ENCODE data around the gene GSTA2.
"Not testable (repeated sequence)": the region's sequence is repeated elsewhere in the genome, so short reads cannot be mapped to it uniquely, and the experiment has no call there.

Gene GSTA2

DNA sequence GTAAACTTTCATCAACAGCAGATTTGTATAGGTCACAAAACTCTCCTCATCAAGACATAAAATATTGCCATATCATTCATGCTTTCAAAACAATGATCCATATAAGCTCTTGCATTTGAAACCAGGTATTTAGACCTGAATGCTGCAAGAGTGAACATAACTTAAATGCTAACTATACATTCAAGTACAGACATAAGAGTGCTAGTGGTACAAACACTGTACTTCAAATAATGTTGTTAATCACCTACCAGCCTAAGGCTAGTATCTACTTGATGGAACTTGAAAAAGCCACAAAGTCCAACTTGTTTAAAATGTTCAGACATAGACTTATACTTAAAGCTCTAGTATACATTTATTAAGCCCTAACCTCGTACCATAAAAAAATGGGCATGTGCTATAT, 16.0 kb upstream of the GSTA2 start:
- DNase-seq (ENCODE audit: low read depth): no peak
- H3K4me3 ChIP-seq (ENCODE audit: low read depth, low read length): no peak overlapping the region
- TF ChIP-seq, protein P1, sequence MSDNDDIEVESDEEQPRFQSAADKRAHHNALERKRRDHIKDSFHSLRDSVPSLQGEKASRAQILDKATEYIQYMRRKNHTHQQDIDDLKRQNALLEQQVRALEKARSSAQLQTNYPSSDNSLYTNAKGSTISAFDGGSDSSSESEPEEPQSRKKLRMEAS (IDR thresholded peaks at IDR 0.05; ENCODE audit: low read depth, low read length): no peak
- TF ChIP-seq, protein P2, sequence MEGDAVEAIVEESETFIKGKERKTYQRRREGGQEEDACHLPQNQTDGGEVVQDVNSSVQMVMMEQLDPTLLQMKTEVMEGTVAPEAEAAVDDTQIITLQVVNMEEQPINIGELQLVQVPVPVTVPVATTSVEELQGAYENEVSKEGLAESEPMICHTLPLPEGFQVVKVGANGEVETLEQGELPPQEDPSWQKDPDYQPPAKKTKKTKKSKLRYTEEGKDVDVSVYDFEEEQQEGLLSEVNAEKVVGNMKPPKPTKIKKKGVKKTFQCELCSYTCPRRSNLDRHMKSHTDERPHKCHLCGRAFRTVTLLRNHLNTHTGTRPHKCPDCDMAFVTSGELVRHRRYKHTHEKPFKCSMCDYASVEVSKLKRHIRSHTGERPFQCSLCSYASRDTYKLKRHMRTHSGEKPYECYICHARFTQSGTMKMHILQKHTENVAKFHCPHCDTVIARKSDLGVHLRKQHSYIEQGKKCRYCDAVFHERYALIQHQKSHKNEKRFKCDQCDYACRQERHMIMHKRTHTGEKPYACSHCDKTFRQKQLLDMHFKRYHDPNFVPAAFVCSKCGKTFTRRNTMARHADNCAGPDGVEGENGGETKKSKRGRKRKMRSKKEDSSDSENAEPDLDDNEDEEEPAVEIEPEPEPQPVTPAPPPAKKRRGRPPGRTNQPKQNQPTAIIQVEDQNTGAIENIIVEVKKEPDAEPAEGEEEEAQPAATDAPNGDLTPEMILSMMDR (IDR thresholded peaks at IDR 0.05; ENCODE audit: low read depth, low read length): no peak
- TF ChIP-seq POLR2A (IDR thresholded peaks at IDR 0.05; ENCODE audit: extremely low read depth, insufficient read length): no peak
- no peak for TF ChIP-seq MYC (IDR thresholded peaks at IDR 0.05; ENCODE audit: low read depth, low read length)

DNA sequence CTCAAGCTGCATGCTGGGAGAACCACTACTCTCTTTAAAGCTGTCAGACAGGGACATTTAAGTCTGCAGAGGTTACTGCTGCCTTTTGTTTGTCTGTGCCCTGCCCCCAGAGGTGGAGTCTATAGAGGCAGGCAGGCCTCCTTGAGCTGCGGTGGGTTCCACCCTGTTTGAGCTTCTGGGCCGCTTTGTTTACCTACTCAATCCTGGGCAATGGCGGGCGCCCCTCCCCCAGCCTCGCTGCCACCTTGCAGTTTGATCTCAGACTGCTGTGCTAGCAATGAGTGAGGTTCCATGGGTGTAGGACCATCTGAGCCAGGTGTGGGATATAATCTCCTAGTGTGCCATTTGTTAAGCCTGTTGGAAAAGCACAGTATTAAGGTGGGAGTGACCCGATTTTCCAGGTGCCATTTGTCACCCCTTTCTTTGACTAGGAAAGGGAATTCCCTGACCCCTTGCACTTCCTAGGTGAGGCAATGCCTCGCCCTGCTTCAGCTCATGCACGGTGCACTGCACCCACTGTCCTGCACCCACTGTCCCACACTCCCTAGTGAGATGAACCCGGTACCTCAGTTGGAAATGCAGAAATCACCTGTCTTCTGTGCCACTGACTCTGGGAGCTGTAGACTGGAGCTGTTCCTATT, 13.6 kb upstream of the GSTA2 start:
- DNase-seq (ENCODE audit: low read depth); H3K4me3 ChIP-seq (ENCODE audit: low read depth, low read length): not testable (repeated sequence)

DNA sequence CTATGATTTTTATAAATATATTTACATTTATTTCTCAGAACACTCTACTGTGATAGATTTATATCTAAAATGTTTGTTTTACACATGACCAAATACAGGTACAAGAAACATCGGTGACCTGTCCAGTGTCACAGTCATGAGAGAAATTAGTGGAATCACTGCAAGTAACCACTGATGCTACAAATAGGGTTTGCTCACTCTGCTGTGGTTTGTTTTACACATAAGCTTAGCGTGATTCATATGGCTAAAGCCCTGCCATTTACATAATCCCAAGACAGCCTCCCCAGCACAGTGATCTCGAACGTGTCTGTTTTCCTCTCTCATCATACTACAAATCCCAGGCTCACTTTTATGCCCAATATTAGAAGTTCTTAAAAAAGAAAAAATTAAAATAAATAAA, 6.1 kb upstream of the GSTA2 start:
- not testable (repeated sequence) for H3K4me3 ChIP-seq (ENCODE audit: low read depth, low read length); DNase-seq (ENCODE audit: low read depth)

DNA sequence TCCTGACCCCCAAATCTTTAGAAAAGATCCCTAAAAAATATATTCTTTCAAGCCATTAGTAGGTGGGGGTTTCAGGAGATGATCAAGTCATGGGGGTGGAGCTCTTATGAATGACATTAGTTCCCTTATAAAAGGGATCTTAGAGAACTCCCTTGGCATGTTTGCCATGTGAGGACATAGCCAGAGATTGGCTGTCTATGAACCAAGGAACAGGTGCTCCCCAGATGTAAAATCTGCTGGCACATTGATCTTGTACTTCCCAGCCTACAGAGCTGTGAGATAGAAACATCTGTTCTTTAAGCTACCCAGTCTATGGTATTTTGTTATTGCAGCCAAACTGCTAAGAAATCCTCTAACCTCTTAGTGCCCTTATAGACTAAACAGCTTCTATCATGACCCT, 4.4 kb upstream of the GSTA2 start:
- not testable (repeated sequence) for DNase-seq (ENCODE audit: low read depth); H3K4me3 ChIP-seq (ENCODE audit: low read depth, low read length)

DNA sequence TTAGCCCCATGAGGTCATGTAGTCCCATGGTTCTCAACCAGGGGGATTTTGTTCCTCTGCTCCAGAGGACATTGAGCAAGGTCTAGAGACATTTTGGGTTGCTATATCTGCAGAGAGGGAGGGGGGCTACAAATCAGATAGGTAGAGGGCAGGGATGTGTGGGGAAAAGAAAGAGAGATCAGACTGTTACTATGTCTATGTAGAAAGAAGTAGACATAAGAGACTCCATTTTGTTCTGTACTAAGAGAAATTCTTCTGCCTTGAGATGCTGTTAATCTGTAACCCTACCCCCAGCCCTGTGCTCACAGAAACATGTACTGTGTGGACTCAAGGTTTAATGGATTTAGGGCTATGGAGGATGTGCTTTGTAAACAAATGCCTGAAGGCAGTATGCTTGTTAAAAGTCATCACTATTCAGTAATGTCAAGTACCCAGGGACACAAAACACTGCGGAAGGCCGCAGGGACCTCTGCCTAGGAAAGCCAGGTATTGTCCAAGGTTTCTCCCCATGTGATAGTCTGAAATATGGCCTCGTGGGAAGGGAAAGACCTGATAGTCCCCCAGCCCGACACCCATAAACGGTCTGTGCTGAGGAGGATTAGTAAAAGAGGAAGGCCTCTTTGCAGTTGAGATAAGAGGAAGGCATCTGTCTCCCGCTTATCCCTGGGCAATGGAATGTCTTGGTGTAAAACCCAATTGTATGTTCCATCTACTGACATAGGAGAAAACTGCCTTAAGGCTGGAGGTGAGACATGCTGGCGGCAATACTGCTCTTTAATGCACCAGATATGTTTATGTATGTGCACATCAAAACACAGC, 1.4 kb downstream of the GSTA2 start:
- not testable (repeated sequence) for H3K4me3 ChIP-seq (ENCODE audit: low read depth, low read length); DNase-seq (ENCODE audit: low read depth)

DNA sequence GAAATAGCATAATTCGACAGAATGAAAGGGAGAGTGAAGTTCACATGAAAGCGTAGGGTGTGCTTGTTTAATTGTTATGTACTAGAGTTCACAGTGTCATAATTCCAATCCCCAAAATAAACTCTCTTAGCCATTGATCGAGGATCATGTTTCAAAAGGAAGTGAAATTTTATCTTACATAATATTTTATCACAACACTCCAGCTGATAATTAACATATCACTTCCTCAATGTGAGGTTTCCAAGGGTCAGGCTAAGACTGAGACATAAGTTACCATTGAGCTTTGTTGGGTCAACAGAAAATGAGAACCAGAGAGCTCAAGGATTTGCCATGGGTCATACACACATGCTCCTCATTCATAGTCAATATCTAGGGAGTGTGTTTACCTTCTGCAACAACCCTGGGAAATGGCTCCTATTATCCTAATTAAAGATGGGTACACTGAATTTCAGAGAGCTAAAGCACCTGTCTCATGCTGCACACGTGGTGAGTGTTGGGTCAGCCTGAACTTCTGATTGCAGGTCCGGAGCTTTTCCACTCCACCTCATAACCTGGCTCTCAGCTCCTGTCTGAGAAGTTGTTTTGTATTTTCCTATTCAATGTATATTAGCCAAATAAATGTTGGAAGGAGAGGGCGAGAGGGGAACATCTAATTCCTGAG, 3.0 kb downstream of the GSTA2 start:
- DNase-seq (ENCODE audit: low read depth): no peak
- H3K4me3 ChIP-seq (ENCODE audit: low read depth, low read length): no peak overlapping the region
- TF ChIP-seq POLR2A (IDR thresholded peaks at IDR 0.05; ENCODE audit: extremely low read depth, insufficient read length) (no peak), MYC (IDR thresholded peaks at IDR 0.05; ENCODE audit: low read depth, low read length) (no peak)
- TF ChIP-seq, protein P2 (IDR thresholded peaks at IDR 0.05; ENCODE audit: low read depth, low read length): no peak
- TF ChIP-seq, protein P1 (IDR thresholded peaks at IDR 0.05; ENCODE audit: low read depth, low read length): no peak

DNA sequence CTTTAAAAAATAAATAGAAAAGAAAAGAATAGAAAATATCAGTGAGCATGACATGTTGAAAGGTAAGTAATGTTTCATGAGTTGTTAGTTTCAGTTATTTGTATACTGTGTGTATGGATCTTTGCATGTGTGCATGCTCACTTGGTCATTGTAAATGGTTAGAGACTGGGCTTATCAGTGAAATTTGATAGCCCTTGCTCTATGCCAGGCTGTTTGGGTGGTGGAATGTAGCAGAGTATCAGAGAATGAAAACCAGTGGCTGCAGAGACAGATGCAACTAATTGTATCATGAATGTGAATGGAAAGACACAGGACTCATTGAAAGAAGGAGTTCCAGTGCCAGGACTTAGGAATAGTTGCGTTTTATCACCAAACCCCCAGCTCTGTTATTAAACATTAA, 4.2 kb downstream of the GSTA2 start:
- TF ChIP-seq, protein P2 (IDR thresholded peaks at IDR 0.05; ENCODE audit: low read depth, low read length): no peak
- no peak for TF ChIP-seq MYC (IDR thresholded peaks at IDR 0.05; ENCODE audit: low read depth, low read length)
- TF ChIP-seq, protein P1 (IDR thresholded peaks at IDR 0.05; ENCODE audit: low read depth, low read length): no peak
- TF ChIP-seq POLR2A (IDR thresholded peaks at IDR 0.05; ENCODE audit: extremely low read depth, insufficient read length): no peak
- DNase-seq (ENCODE audit: low read depth): no peak
- no peak overlapping the region for H3K4me3 ChIP-seq (ENCODE audit: low read depth, low read length)

DNA sequence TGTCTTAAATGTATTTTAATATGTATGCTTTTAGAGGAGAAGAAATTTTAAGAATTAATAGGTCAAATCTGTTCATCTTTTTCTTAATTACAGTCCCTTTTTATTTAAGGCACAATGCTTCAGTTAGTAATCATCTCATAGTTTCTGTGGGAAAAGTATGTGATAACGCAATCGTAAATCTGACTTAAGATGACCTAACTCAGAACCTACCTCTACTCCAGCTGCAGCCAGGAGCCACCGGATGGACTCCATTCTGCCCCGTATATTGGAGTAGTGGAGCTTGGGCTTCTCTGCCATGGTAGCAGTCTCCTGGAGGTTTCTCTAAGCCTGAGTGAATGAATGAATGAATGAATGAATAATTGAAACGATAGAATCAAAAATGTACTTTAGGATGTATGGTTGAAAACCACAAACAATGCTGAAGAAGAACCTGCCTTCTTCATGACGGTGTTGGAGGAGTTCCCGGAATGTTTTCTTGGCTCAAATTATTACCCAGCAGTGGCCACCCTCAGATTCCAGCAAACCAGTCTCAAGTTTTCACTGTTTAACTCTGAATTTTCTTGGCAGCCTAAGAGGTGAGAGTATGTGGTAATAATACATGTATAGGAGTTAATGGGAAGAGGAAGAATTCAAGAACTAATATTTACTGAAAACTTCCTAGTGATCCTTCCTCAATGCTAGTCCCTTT, 5.5 kb downstream of the GSTA2 start:
- not testable (repeated sequence) for H3K4me3 ChIP-seq (ENCODE audit: low read depth, low read length); DNase-seq (ENCODE audit: low read depth)
